Mucosa of stomach (tissue), 1 donor: ENCODE data around the gene DLD.

Experiments
- H3K27me3 ChIP-seq: one replicate; pipeline ENCODE4 v1.7.0; 2013; ENCODE audit warnings: mild to moderate bottlenecking, low read length; ENCODE audit not compliant: control insufficient read depth, insufficient read depth
- H3K36me3 ChIP-seq: one replicate; pipeline ENCODE4 v1.7.0; 2013; ENCODE audit warnings: low read length; ENCODE audit not compliant: control insufficient read depth, insufficient read depth
- H3K4me1 ChIP-seq: one replicate; pipeline ENCODE4 v1.7.0; 2013; ENCODE audit warnings: mild to moderate bottlenecking, low read length; ENCODE audit not compliant: control insufficient read depth, insufficient read depth
- H3K4me3 ChIP-seq: one replicate; pipeline ENCODE4 v1.7.0; 2013; ENCODE audit warnings: low read length
- H3K9ac ChIP-seq: one replicate; pipeline ENCODE4 v1.7.0; 2013; ENCODE audit warnings: mild to moderate bottlenecking, low read length, moderate library complexity
- H3K9me3 ChIP-seq: one replicate; pipeline ENCODE4 v1.7.0; 2013; ENCODE audit warnings: mild to moderate bottlenecking, low read length, moderate library complexity; ENCODE audit not compliant: control insufficient read depth
- donor health status: Pancreatic carcinoma.

Gene DLD

DNA sequence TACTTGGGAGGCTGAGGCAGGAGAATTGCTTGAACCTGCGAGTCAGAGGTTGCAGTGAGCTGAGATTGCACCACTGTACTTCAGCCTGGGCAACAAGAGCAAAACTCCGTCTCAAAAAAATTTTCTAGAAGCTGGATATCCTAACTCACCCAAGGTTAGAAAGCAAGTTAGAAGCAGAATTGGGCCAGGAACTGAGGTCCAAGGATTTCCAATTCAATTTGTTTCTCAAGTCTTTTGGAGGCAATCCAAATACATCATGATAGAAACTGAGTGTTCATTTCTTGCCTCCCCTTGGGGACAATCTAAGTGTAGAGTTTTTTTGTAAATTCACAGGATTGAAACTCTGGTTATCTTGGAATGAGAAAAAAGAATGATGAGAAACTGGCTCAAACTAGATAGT, 66.5 kb downstream of the DLD start:
- H3K9ac ChIP-seq = no peak overlapping the region

GRCh38 chr7:107958764-107959526, 68.0 kb downstream of the DLD start:
- Histone ChIP-seq H3K9me3 (no peaks in the 10 kb centered on the region), H3K36me3 (peaks cover 7% of the 10 kb centered on the region), H3K4me1 (no peaks in the 10 kb centered on the region), H3K9ac (no peak overlapping the region), H3K27me3 (no peaks in the 10 kb centered on the region), H3K4me3 (no peak overlapping the region)

More for the DNA sequence above, 66.5 kb downstream of the DLD start:
- H3K36me3 ChIP-seq = peaks cover 7% of the 10 kb centered on the region
- no peaks in the 10 kb centered on the region for H3K9me3 ChIP-seq
- no peaks in the 10 kb centered on the region for H3K4me1 ChIP-seq
- no peaks in the 10 kb centered on the region for H3K27me3 ChIP-seq
- no peak overlapping the region for H3K4me3 ChIP-seq

- Histone ChIP-seq H3K27me3 (no peaks in the 10 kb centered on the region), H3K9me3 (no peaks in the 10 kb centered on the region), H3K4me3 (no peak overlapping the region), H3K9ac (no peak overlapping the region), H3K36me3 (peaks cover 7% of the 10 kb centered on the region), H3K4me1 (no peaks in the 10 kb centered on the region)
Measured at GRCh38 chr7:107959527-107959898, 68.5 kb downstream of the DLD start.

DNA sequence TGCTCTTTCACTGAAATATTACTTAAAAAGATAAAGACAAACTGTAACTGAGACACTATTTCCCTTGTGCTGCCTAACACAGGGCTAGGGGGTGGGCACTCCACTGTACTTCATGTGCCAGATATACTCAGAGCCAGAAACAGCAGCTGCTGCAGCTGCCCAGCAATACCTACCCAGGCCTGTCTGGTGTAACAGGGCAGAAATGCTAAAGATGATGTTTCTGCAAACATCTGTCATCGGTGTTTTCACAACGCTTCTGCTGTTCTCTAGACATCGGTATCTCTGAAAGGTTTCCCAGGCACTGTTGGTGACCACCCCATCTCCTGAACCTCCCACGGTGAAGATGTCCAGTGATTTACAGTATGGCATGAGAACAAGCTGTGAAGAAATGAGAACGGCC, 69.3 kb downstream of the DLD start:
- peaks cover 7% of the 10 kb centered on the region for H3K36me3 ChIP-seq
- no peaks in the 10 kb centered on the region for H3K9me3 ChIP-seq
- no peak overlapping the region for H3K9ac ChIP-seq
- no peaks in the 10 kb centered on the region for H3K4me1 ChIP-seq
- H3K4me3 ChIP-seq = no peak overlapping the region
- H3K27me3 ChIP-seq = no peaks in the 10 kb centered on the region

- peaks cover 2% of the 10 kb centered on the region for H3K4me1 ChIP-seq
- H3K4me3 ChIP-seq = no peak overlapping the region
- no peaks in the 10 kb centered on the region for H3K9me3 ChIP-seq
- no peak overlapping the region for H3K9ac ChIP-seq
- peaks cover 7% of the 10 kb centered on the region for H3K36me3 ChIP-seq
- no peaks in the 10 kb centered on the region for H3K27me3 ChIP-seq
Measured at GRCh38 chr7:107961405-107961804, 70.4 kb downstream of the DLD start.

GRCh38 chr7:107962817-107963216, 71.8 kb downstream of the DLD start:
- Histone ChIP-seq H3K9ac (no peak overlapping the region), H3K27me3 (no peaks in the 10 kb centered on the region), H3K9me3 (no peaks in the 10 kb centered on the region), H3K4me3 (no peak overlapping the region), H3K4me1 (peaks cover 16% of the 10 kb centered on the region), H3K36me3 (peaks cover 7% of the 10 kb centered on the region)

- Histone ChIP-seq H3K9ac (no peak overlapping the region), H3K27me3 (no peaks in the 10 kb centered on the region), H3K36me3 (peaks cover under 1% of the 10 kb centered on the region), H3K9me3 (no peaks in the 10 kb centered on the region), H3K4me3 (no peak overlapping the region), H3K4me1 (peaks cover 18% of the 10 kb centered on the region)
Measured at GRCh38 chr7:107964510-107964909, 73.5 kb downstream of the DLD start.

DNA sequence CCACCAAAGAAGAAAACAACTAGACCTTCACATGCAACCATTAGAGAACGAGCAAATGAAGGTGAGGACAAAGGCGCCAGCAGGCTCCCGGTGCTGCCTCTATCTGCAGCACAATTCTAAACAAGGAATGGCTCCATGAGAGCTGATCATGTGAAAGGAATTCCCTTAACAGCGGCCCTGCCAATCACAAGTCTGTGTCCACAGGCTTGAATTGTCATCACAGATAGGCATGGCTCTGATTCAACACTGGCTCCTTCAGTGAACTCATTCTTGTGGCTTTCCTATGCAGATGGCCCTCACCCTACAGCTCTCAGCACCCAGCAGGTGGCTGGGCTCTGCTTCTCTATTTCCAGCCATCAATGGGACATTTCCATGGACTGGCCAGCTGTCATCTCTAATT, 75.7 kb downstream of the DLD start:
- H3K9ac ChIP-seq = no peak overlapping the region
- no peaks in the 10 kb centered on the region for H3K27me3 ChIP-seq
- no peaks in the 10 kb centered on the region for H3K9me3 ChIP-seq
- no peak overlapping the region for H3K4me3 ChIP-seq
- H3K36me3 ChIP-seq = no peaks in the 10 kb centered on the region
- peaks cover 18% of the 10 kb centered on the region for H3K4me1 ChIP-seq

DNA sequence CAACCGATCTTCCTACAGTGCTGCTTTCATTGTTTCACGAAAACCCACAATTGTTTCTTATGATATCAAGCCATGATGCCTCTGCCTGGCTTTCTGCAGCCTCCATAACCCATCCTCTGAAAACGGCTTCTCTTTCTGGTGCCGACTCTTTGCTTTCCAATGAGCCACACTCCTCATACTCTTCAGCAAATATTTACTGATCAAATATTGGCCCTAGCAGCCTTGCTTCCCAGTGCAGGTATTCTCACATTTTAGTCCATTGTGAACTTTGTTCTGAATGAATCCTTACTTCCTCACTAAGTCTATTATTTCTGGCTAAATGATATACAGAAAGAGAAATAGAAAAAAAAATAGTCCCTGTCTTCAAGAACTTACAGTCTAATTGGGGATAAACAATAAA, 76.4 kb downstream of the DLD start:
- Histone ChIP-seq H3K9me3 (no peaks in the 10 kb centered on the region), H3K36me3 (no peaks in the 10 kb centered on the region), H3K27me3 (no peaks in the 10 kb centered on the region), H3K9ac (no peak overlapping the region), H3K4me1 (peaks cover 18% of the 10 kb centered on the region), H3K4me3 (no peak overlapping the region)

- Histone ChIP-seq H3K27me3 (no peaks in the 10 kb centered on the region), H3K4me3 (no peak overlapping the region), H3K4me1 (peaks cover 18% of the 10 kb centered on the region), H3K9me3 (no peaks in the 10 kb centered on the region), H3K9ac (no peak overlapping the region), H3K36me3 (no peaks in the 10 kb centered on the region)
Measured at GRCh38 chr7:107968449-107968848, 77.5 kb downstream of the DLD start.

GRCh38 chr7:107969856-107970255, 78.9 kb downstream of the DLD start:
- Histone ChIP-seq H3K9ac (no peak overlapping the region), H3K27me3 (no peaks in the 10 kb centered on the region), H3K4me1 (peaks cover 18% of the 10 kb centered on the region), H3K4me3 (no peak overlapping the region), H3K9me3 (no peaks in the 10 kb centered on the region), H3K36me3 (no peaks in the 10 kb centered on the region)
